ENCODE results near the gene DHRS4. TPM values are rescaled to one million over a fixed set of nuclear protein-coding genes. Genes with fewer than 3 reads are reported as not detected.

DHRS4 gene
- total RNA-seq, 2 experiments from 2014 or later = 18.7 to 18.8 TPM

Other genes with a start within 250 kb of the DHRS4 start
- gene DHRS4L2, start 35.2 kb downstream of the DHRS4 start, total RNA-seq (2014; rRNA removed; shearing (Covaris generic)) = 12.9 and 24.2 TPM in 2 replicates
- 18.6 and 18.8 TPM in 2 replicates for gene DHRS4L2, start 35.2 kb downstream of the DHRS4 start, total RNA-seq (2022)
- gene CARMIL3, start 98.2 kb downstream of the DHRS4 start, total RNA-seq (2014; rRNA removed; shearing (Covaris generic)) = 0.03 and 0.32 TPM in 2 replicates
- gene CARMIL3, start 98.2 kb downstream of the DHRS4 start, total RNA-seq (2022) = 0.21 TPM in 1 of 2 replicates, not detected in the other
- gene CPNE6, start 117.8 kb downstream of the DHRS4 start, total RNA-seq (2014; rRNA removed; shearing (Covaris generic)) = 0.10 TPM in 1 of 2 replicates, not detected in the other
- gene CPNE6, start 117.8 kb downstream of the DHRS4 start, total RNA-seq (2022) = not detected in 2 replicates
- gene PCK2, start 140.5 kb downstream of the DHRS4 start, total RNA-seq (2014; rRNA removed; shearing (Covaris generic)) = 33.7 and 43.6 TPM in 2 replicates
- gene PCK2, start 140.5 kb downstream of the DHRS4 start, total RNA-seq (2022) = 130 TPM in 2 replicates
- gene DCAF11, start 161.0 kb downstream of the DHRS4 start, total RNA-seq (2014; rRNA removed; shearing (Covaris generic)) = 75.5 and 79.2 TPM in 2 replicates
- 63.6 and 77.3 TPM in 2 replicates for gene DCAF11, start 161.0 kb downstream of the DHRS4 start, total RNA-seq (2022)
- 3.1 and 4.6 TPM in 2 replicates for gene NRL, start 161.2 kb downstream of the DHRS4 start, total RNA-seq (2014; rRNA removed; shearing (Covaris generic))
- 7.5 and 8.1 TPM in 2 replicates for gene NRL, start 161.2 kb downstream of the DHRS4 start, total RNA-seq (2022)
- 0.28 TPM in 2 replicates for gene FITM1, start 176.9 kb downstream of the DHRS4 start, total RNA-seq (2014; rRNA removed; shearing (Covaris generic))
- gene FITM1, start 176.9 kb downstream of the DHRS4 start, total RNA-seq (2022) = 0.97 and 1.4 TPM in 2 replicates
- gene PSME1, start 182.4 kb downstream of the DHRS4 start, total RNA-seq (2014; rRNA removed; shearing (Covaris generic)) = 187 and 213 TPM in 2 replicates
- 146 and 149 TPM in 2 replicates for gene PSME1, start 182.4 kb downstream of the DHRS4 start, total RNA-seq (2022)
- gene EMC9, start 187.8 kb downstream of the DHRS4 start, total RNA-seq (2014; rRNA removed; shearing (Covaris generic)) = 73.2 and 74.8 TPM in 2 replicates
- 72.0 and 72.9 TPM in 2 replicates for gene EMC9, start 187.8 kb downstream of the DHRS4 start, total RNA-seq (2022)
- 254 and 290 TPM in 2 replicates for gene PSME2, start 192.8 kb downstream of the DHRS4 start, total RNA-seq (2014; rRNA removed; shearing (Covaris generic))
- 176 and 188 TPM in 2 replicates for gene PSME2, start 192.8 kb downstream of the DHRS4 start, total RNA-seq (2022)
- gene RNF31, start 193.7 kb downstream of the DHRS4 start, total RNA-seq (2014; rRNA removed; shearing (Covaris generic)) = 37.8 and 66.1 TPM in 2 replicates
- gene RNF31, start 193.7 kb downstream of the DHRS4 start, total RNA-seq (2022) = 57.8 and 58.1 TPM in 2 replicates
- gene IRF9, start 207.5 kb downstream of the DHRS4 start, total RNA-seq (2014; rRNA removed; shearing (Covaris generic)) = 35.1 and 40.7 TPM in 2 replicates
- 36.2 and 39.1 TPM in 2 replicates for gene IRF9, start 207.5 kb downstream of the DHRS4 start, total RNA-seq (2022)
- gene REC8, start 218.3 kb downstream of the DHRS4 start, total RNA-seq (2014; rRNA removed; shearing (Covaris generic)) = 4.3 and 9.8 TPM in 2 replicates
- gene REC8, start 218.3 kb downstream of the DHRS4 start, total RNA-seq (2022) = 12.6 and 14.2 TPM in 2 replicates
- gene IPO4, start 235.0 kb downstream of the DHRS4 start, total RNA-seq (2014; rRNA removed; shearing (Covaris generic)) = 48.4 and 59.2 TPM in 2 replicates
- 49.3 and 53.1 TPM in 2 replicates for gene IPO4, start 235.0 kb downstream of the DHRS4 start, total RNA-seq (2022)
- 23.4 and 31.3 TPM in 2 replicates for gene TM9SF1, start 241.7 kb downstream of the DHRS4 start, total RNA-seq (2014; rRNA removed; shearing (Covaris generic))
- 23.1 and 27.8 TPM in 2 replicates for gene TM9SF1, start 241.7 kb downstream of the DHRS4 start, total RNA-seq (2022)